Stimulated activated CD4-positive, alpha-beta T cell treated with anti-CD3 and anti-CD28 coated beads, Interleukin-12 subunit alpha, Interleukin-12 subunit beta, amount 100 ng/mL, for 48 hours (primary cell): Measurements from ENCODE around the gene SLC25A21.

ENCODE experiments used
- DNase-seq, 3 donors: peaks; one replicate each; pipeline ENCODE4 v3.0.0-alpha.2; 2020; ENCODE audit warnings: low read depth in 2 of 3, low spot score in 1 of 3

The SLC25A21 gene

DNA sequence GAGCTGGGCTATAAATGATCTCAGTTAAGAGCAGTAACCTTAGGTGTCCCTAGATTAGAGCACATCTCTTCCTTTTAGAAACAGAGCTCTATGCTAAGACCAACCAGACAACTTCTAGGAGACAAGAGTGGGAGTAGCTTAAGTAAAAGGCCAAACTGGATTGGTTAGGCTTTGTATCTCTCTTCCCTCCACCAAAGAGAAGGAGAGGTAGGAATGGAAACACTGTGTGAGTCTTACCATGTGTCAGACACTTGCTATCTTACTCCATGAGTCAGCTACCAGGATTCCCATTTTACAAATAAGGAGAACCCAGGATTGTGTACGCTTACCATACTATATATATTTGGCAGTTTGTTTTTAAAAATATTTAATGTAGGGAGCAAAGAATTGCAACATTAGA is 387.9 kb downstream of the SLC25A21 start:
- DNase-seq, result no peak

- no peak for DNase-seq
Observed at GRCh38 chr14:36781897-36782296, 390.5 kb downstream of the SLC25A21 start.

DNA sequence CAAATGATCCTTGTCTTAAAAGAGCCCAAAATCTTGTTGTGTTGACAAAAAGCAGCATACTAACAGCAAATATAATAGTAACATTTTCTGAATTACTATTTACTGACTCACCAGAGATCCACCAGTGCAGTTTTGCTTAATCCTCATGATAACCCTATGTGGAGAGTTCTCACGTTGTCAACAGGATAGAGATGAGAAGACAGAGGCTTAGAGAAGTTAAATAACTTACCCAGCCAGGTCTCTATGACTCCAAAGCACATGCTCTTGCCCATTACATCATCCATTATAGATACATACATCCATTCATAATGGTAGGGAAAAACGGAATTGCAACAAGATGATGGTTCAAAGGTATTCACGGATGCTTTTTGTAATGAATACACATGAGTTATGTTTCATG is 398.8 kb downstream of the SLC25A21 start:
- DNase-seq, result no peak

DNA sequence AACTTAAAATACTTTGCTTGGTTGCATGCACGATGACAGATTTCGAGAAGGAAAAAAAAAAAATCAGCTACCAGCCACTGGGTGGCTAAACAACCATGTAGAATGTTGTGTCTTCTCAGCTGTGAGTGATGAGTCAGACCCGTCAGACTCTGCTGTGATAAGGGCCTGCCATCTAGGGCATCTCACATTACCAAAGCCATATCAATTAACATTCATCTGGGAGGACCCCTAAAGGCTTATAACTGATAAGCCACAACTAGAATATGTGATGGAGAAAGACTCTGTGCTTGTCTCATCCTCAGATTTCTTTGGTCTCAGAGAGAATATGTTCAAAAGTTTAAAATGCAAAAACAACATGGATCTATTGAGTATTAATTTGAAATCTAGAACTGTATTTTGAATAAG is 399.3 kb downstream of the SLC25A21 start:
- no peak for DNase-seq

DNA sequence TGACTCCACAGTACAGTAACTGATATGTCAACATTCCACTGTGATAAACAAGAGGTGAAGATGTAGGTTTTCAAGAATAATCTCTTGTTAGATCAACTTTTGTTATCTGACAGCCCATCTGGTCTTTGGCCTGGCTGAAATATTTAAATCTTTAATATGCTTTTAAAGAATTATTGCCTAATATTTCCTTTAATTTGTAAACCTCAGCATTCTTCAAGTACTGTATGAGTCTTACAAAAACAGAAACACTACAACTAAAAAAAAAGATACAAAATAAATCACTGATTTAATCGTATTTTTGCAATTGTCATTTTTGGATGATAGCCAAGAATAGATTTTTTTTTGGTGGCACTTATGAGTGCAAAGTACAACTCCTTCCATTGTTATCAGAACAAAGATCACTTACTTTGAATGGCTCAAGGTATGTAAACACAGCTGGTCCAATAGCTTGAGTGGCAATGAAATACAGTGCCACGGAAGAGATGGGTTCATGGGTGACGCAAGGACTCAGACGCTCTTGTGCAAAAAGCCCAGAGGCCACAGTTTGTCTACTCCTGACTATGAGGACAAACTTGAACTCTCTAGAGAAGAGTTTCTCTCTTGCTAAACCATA is 401.3 kb downstream of the SLC25A21 start:
- no peak for DNase-seq

DNA sequence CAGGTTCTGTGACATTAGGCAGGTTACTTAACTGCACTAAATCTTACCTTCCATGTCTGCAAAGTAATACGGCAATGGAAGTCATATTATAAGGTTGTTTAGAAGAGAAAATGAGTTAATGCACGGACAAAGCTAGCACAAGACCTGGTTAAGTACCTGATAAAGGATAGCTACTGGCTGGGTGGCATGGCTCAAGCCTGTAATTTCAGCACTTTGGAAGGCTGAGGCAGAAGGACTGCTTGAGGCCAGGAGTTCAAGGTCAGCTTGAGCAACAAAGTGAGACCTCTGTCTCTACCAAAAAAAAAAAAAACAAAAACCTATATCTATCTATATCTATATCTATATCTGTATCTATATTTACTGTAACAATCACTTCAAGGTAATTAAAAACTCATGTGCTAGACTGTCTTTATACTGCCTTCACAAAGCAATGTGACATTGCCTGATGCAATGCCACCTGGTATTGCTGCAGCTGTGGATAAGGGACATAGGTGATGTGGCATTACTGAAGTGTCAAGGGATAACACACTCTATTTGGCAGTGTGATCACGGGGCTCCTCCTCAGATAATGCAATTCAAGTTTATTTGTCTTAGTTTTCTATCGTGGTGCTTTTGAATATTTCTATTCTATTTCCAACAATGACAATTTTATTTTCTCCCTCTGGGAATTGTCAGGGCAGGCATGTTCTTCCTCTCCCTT is 403.6 kb downstream of the SLC25A21 start:
- no peak for DNase-seq

DNA sequence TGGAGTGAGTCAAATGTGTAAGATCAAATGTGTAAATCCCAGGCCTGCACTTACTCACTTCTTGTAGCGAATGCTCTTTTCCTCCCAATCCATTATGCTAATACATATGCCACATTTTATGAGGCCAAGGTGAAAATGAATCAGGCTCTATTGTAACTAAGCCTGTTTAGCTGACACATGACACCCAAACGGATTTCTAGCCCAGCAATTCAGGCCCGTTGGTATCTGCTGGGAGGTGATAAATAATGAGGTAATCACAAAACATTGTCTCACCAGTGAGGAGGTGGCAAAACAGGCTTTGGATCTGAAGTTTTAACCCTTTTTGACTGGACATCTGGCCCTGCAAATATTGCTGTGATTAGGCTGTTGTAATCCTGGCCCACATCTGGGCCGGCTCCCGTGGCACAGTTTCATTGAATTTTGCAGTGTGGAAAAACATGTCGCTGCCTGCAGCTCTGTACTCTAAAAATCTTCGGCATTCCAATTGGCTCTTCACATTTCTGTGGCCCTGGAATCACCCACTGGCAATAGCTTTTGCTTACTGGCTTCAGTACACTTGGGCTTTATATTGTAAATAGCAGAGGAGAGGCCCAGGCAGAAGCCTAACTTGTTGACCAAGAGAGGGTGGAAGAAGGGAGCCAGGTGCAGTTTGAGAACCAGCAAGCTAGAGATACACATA is 404.7 kb downstream of the SLC25A21 start:
- no peak for DNase-seq

- DNase-seq, result no peak
Observed at GRCh38 chr14:36766974-36767373, 405.4 kb downstream of the SLC25A21 start.

DNA sequence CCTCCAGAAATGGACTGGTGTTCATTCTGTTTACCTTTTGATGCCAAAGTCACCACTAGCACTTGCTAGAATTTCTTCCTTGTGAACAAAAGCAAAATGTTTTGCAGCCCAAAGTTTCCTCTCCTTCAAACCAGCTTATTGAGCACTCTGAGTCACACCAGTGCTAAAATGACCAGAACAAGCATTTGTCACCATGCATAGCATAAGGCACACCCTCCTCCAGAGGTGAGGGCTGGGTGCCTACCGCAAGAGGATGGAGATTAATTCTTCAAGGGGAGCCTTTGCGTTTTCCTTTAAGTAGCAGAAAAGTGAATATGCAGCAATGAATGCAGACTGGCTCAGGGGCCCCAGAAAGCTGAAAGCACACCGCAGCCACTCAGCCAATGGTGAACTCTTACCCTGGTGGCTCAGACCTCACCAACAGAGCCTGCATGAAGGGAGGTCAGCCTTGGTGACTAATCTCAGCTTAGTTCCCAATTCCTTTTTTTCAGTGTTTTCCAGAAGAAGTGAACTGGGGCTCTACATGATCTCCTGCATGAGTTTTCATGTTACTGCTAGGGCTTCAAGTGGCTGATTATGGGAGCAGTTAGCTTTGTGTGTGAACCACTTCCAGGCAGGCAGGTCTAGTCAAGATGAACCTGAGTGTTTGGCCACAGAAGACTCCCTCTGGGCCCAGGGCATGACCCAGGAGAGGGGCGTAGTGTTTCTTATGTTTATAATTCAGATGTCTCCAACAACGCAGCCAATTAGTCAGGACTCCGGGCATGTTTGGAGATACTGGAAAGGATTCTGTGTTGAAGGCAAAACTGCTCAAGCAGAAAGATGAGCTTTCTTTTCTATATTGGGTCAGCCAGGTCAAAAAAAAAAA is 414.4 kb downstream of the SLC25A21 start:
- DNase-seq, result no peak

- DNase-seq, result no peak
Observed at GRCh38 chr14:36756226-36756625, 416.2 kb downstream of the SLC25A21 start.

DNA sequence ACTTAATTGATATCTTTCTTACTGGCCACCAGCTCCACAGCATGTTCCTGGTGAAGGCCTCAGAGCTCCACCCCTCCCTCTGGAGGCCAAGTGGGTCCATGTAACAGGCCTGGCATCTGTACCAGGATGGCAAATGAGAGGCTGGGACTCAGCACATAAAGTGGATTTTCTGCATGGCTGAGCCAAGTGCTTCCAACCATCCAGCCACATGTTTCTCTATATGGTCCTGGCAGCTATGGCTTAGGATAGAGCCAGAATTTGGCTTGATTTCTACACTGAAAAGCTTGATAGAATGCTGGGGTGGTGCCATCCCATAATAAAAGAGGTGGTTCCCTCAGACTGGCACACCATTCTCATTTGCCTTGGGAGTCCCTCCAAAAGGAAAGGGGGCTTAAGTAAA is 416.6 kb downstream of the SLC25A21 start:
- no peak for DNase-seq

GRCh38 chr14:36751920-36752319 is 420.5 kb downstream of the SLC25A21 start:
- DNase-seq, result no peak

DNA sequence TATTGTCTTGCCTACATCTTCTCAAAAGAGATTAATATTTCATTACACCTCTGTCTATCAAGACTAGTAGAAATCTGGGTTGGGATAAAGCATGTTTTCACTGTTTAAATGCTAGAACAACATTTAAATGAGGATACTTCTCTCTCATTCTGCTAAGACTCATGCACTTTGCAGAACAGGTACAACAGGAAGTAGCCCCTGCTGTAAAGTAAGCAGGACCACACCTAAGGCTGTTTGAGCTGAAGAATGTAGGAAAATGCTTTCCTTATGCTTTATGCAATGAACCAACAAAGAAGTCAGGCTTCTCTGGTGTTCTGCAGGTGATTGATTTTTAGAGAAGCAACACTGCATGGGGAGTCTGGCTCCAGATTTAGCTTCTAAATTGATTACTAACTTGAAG is 421.3 kb downstream of the SLC25A21 start:
- no peak for DNase-seq

DNA sequence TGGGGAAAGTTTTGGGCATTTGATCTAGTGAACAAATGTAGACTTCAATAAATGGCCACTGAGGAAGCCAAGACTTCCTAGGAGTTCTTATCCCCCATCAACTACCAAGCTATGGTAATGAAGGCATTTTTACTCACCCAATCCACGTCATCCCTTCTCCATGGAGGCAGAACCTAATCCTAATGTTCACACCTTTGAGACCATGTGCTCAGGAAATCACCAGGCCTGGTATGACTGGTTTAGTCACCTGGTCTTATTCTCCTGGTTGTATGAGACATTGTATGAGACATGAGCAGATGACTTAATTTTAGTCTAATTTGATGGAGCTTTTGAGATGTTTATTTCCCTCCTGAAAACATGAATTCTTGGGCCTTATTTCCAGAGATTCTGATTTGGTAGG is 422.2 kb downstream of the SLC25A21 start:
- DNase-seq, result no peak

- no peak for DNase-seq
Observed at GRCh38 chr14:36748610-36749213, 423.7 kb downstream of the SLC25A21 start.

- no peak for DNase-seq
Observed at GRCh38 chr14:36747411-36748184, 424.8 kb downstream of the SLC25A21 start.

- DNase-seq, result no peak
Observed at GRCh38 chr14:36746872-36747271, 425.5 kb downstream of the SLC25A21 start.

- DNase-seq, result no peak
Observed at GRCh38 chr14:36741858-36742257, 430.5 kb downstream of the SLC25A21 start.

DNA sequence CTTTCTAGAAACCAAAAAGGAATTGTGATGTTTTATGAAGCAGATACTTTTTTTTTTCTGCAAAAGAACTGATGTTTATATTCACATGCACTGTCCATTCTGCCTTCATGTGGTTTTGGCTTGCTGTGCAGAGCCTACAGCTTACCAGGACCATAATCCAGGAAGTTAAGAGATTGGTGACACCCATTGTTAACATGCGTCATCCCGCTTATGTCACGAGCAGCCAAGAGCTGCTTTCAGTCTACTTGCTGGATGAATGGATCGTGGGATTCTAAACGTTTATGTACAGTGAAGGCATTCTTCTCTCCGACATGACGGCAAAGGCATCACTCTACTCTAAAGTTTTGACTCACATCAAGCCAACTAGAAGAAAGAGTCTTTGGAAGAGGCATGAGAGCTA is 434.1 kb downstream of the SLC25A21 start:
- DNase-seq, result no peak

DNA sequence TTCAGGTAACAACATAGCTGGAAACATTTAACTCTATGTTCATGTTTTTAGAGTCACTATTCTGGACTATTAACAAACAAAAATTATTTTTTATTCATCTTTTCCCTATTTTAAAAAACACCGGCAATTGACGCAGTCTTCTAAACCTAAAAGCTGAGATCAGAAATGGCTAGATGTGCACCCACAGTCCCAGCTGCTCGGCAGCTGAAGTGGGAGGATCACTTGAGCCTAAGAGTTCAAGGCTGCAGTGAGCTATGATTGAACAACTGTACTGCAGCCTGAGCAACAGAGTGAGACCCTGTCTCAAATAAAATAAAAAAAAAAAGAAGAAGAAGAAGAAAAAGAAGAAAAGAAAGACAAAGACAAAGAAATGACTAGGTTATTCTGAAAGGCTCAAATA is 446.3 kb downstream of the SLC25A21 start:
- no peak for DNase-seq
